ENCODE data around the gene AREL1.

The AREL1 gene

DNA sequence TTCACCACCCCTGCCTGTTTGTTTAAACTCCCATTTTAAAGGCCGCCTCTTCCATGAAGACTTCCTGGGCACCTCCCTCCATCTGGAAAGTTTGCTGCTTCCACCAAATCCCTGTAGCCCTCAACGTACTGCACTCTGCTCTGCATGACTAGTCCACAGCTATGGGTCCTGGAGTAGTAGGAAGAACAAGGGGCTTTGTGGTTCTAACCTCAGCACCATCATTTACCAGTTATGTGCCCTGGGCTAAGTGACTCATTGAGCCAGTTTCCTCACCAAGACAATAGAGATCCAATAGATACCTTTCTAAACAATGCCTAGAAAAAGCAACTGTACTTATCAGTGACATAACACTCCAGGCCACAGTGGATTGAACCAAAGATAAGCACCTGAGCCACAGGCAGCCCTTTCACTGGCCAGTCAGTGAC is 92.4 kb downstream of the AREL1 start:
- H3K27me3 Mint-ChIP-seq: no peaks in the 10 kb centered on the region
- ATAC-seq (replicated peaks; ENCODE audit: extremely low read depth, poor library complexity, severe bottlenecking) (peak; percentile 29), DNase-seq (ENCODE audit: low spot score in 2 of 2) (peak in 1 of 2 donors; percentile 21)
- H3K4me3 Mint-ChIP-seq: peak overlapping the region; percentile 70
- H3K36me3 Mint-ChIP-seq (ENCODE audit: insufficient read depth): peaks cover 21% of the 10 kb centered on the region
- peaks cover 71% of the 10 kb centered on the region for H3K4me1 Mint-ChIP-seq
- no peaks in the 10 kb centered on the region for H3K9me3 Mint-ChIP-seq
- H3K27ac Mint-ChIP-seq (ENCODE audit: low read depth): peak overlapping the region; percentile 66

DNA sequence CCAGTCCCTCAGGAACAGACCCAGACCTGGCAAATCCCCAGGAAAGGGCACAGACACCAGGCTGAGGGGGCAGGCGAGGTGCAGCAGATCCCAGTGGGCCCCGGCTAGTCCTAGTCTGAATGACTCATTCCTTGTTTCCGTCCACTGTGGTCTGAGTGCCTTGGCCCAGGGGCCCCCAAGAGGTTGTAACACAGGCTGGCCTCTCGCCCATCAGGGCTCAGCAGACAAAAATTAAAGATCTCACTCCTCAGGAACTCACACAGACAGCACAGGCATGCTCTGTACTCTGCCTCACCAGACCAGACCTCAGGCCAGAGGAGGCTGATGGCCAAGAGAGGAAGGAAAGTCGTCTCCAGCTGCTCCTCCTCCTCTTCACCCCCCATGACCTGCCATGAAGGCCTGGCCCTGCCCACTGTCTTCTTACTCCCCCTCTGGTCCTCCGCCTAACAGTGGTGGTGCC is 93.2 kb downstream of the AREL1 start:
- DNase-seq (ENCODE audit: low spot score in 2 of 2): no peak
- Mint-ChIP-seq H3K4me1 (peaks cover 79% of the 10 kb centered on the region), H3K27ac (ENCODE audit: low read depth) (no peak overlapping the region), H3K36me3 (ENCODE audit: insufficient read depth) (peaks cover 21% of the 10 kb centered on the region), H3K4me3 (peak overlapping the region; percentile 70), H3K9me3 (no peaks in the 10 kb centered on the region), H3K27me3 (no peaks in the 10 kb centered on the region)
- ATAC-seq (replicated peaks; ENCODE audit: extremely low read depth, poor library complexity, severe bottlenecking): no peak

DNA sequence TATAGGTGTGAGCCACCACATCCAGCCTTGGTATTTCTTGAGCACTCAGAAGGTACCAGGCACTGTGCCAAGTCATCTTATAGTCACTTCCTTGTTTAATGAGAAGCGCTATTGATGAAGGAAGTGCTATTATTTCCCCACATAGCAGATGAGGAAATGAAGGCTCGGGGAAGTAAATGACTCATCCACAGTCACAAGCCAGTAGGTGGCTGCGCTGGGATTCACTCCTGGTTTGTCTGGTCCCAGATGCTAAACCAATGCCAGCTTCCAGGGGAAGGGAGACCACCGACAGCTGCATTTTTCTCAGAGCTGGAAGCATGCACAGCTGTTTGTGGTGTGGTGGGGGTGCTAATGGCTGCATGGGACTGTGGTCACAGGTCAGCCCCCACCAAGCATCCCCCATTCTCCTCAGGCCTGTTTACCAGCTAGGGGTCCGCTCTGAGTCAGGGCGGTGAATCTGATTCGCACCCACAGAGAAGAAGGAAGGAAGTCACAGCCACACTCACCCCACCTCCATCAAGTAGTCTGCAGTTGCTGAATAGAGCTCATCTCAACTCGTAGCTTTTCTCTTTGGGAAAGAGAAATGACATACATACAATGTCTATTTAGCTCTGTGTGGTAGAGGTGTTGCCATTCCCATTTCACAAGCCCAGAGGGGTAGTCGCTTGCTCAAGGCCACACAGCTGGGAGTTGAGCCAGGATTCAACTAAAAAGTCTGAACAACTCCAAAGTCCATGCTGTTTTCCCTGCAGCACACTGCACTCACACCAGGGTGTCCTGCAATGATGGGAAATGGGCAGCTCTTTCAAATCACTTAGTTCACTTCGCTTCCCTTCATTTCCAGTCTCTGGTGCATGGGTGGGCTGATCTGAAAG is 94.6 kb downstream of the AREL1 start:
- Mint-ChIP-seq H3K27me3 (no peaks in the 10 kb centered on the region), H3K36me3 (ENCODE audit: insufficient read depth) (peaks cover 21% of the 10 kb centered on the region), H3K4me1 (peaks cover 83% of the 10 kb centered on the region), H3K27ac (ENCODE audit: low read depth) (peak overlapping the region; percentile 89), H3K9me3 (no peaks in the 10 kb centered on the region), H3K4me3 (peak overlapping the region; percentile 70)
- peak; percentile 61 to 83 for DNase-seq (ENCODE audit: low spot score in 2 of 2)
- ATAC-seq (replicated peaks; ENCODE audit: extremely low read depth, poor library complexity, severe bottlenecking): peak; percentile 94

DNA sequence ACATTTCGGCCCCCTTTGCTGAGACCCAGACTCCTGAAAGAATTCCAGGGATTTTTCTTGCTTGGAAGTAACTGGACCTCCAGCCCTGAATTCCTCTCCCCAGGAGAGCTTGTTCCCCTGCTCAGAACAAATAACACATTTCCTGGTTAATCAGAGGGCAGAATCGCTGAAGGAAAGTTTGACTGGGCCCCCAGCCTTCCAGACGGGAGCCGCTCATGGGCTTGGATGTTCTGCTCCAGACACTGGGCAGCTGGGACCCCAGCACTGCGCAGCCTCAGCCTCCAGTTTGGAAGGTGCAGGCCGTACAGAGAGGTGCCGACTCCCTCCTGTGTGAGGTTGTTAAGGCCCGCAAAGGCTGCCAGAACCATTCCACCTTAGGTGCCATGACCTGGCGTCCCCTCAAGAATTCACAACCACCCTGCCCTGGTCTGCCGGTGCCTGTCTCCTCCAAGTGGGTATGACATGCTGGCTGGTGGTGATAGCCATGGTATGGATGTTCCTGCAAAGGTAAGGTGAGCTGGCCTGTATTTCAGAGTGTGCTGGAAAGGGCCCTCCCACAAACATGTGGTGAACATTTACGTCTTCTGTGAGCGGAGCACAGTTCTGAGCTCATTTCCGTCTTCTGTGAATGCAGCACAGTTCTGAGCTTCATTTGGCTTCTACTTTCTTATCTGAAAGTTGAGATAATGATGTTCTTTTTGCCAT is 95.7 kb downstream of the AREL1 start:
- no peak for DNase-seq (ENCODE audit: low spot score in 2 of 2)
- H3K4me3 Mint-ChIP-seq: peak overlapping the region; percentile 70
- no peaks in the 10 kb centered on the region for H3K27me3 Mint-ChIP-seq
- peak overlapping the region; percentile 89 for H3K27ac Mint-ChIP-seq (ENCODE audit: low read depth)
- peaks cover 82% of the 10 kb centered on the region for H3K4me1 Mint-ChIP-seq
- H3K9me3 Mint-ChIP-seq: no peaks in the 10 kb centered on the region
- H3K36me3 Mint-ChIP-seq (ENCODE audit: insufficient read depth): peaks cover 21% of the 10 kb centered on the region
- ATAC-seq (replicated peaks; ENCODE audit: extremely low read depth, poor library complexity, severe bottlenecking): no peak

DNA sequence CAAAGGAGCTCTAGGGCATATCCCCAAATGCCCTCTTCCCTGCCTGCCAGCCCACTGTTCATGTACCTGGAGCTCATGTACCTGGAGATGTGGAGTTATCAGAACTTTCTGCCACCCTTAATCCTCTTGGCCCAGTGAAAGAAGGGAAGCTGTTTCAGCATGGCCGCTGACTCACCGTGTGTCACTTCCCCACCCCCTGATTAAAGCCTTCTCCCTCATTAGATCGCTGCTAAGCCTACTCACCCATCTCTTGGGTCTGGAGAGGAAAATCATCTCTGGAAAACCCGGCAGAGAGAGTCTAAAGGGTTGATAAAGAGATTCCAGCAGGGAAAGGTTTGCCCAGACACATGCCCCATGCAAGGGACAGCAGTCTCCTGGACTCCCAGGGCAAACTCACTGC is 96.4 kb downstream of the AREL1 start:
- H3K36me3 Mint-ChIP-seq (ENCODE audit: insufficient read depth): peaks cover 21% of the 10 kb centered on the region
- ATAC-seq (replicated peaks; ENCODE audit: extremely low read depth, poor library complexity, severe bottlenecking) (no peak), DNase-seq (ENCODE audit: low spot score in 2 of 2) (no peak)

DNA sequence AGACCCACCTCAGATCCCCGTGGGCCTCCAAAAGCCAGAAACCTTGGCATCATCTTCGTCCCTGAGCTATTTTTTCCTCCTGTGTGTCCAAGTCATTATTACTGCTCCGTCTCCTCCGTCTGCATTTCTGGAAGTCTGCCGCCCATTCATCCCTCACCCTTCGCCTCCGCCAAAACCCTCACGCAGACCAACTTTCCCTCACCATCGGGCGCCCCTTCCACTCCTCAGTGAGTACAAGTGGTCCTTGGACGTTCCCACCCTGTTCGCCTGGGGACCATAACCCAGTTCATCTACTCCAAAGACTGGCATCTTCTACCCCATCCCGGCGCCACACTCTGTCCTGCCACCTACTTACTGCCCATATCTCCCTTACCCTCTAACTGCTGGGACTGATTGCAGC is 97.1 kb downstream of the AREL1 start:
- no peaks in the 10 kb centered on the region for H3K27me3 Mint-ChIP-seq
- peaks cover 21% of the 10 kb centered on the region for H3K36me3 Mint-ChIP-seq (ENCODE audit: insufficient read depth)
- H3K27ac Mint-ChIP-seq (ENCODE audit: low read depth): no peak overlapping the region
- peaks cover 68% of the 10 kb centered on the region for H3K4me1 Mint-ChIP-seq
- DNase-seq (ENCODE audit: low spot score in 2 of 2) (no peak), ATAC-seq (replicated peaks; ENCODE audit: extremely low read depth, poor library complexity, severe bottlenecking) (no peak)
- no peaks in the 10 kb centered on the region for H3K9me3 Mint-ChIP-seq
- H3K4me3 Mint-ChIP-seq: no peak overlapping the region

More for the DNA sequence above, 96.4 kb downstream of the AREL1 start:
- Mint-ChIP-seq H3K4me3 (no peak overlapping the region), H3K27ac (ENCODE audit: low read depth) (no peak overlapping the region), H3K4me1 (peaks cover 76% of the 10 kb centered on the region), H3K27me3 (no peaks in the 10 kb centered on the region), H3K9me3 (no peaks in the 10 kb centered on the region)

DNA sequence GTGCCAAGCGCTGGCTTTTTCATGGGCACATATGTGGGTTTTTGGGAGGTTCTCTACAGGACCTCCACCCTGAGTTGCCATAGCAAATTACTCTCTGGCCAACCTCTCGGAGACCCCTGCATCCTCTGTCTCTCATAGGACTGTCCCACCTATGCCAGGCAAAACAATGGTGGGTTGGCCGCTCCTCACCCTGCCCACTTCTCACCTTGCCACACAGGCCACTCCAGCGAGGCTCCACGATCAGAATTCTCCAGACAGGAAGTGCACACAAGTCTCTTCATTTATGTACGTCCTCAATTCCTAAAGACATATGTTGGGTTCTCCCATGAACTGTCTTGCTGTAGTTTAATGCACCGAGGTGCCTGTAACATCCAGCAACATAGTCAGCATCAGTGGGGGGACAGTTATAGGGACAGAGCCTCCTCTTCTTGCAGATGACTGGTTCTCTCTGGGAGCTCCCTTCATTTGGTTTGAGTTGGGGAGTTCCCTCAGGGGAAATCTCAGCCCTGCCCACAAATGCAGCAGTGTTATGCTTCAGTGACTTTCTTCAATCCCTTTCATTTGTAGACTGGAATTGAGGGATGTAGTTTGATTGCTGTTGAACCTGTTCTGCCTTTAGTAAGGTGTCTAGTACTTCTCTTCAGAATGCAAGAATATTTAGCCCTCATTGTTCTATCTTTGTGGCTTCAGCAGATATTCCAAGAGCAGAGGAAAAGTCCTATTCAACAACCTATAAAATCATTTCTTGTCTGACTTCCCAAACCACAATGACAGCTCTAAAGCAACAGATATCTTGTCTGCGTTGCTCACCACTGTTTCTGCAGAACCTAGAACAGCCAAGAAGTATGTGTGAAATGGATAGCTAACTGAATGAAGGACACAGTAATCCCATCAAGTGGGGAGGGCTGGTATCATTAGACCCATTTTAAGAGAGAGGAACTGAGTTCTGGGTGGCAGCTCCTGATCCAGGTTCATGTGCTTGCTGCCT is 98.1 kb downstream of the AREL1 start:
- H3K36me3 Mint-ChIP-seq (ENCODE audit: insufficient read depth): peaks cover 22% of the 10 kb centered on the region
- H3K4me3 Mint-ChIP-seq: peak overlapping the region; percentile 35
- ATAC-seq (replicated peaks; ENCODE audit: extremely low read depth, poor library complexity, severe bottlenecking): no peak
- peaks cover 65% of the 10 kb centered on the region for H3K4me1 Mint-ChIP-seq
- no peaks in the 10 kb centered on the region for H3K9me3 Mint-ChIP-seq
- H3K27me3 Mint-ChIP-seq: no peaks in the 10 kb centered on the region
- H3K27ac Mint-ChIP-seq (ENCODE audit: low read depth): no peak overlapping the region
- DNase-seq (ENCODE audit: low spot score in 2 of 2): no peak

DNA sequence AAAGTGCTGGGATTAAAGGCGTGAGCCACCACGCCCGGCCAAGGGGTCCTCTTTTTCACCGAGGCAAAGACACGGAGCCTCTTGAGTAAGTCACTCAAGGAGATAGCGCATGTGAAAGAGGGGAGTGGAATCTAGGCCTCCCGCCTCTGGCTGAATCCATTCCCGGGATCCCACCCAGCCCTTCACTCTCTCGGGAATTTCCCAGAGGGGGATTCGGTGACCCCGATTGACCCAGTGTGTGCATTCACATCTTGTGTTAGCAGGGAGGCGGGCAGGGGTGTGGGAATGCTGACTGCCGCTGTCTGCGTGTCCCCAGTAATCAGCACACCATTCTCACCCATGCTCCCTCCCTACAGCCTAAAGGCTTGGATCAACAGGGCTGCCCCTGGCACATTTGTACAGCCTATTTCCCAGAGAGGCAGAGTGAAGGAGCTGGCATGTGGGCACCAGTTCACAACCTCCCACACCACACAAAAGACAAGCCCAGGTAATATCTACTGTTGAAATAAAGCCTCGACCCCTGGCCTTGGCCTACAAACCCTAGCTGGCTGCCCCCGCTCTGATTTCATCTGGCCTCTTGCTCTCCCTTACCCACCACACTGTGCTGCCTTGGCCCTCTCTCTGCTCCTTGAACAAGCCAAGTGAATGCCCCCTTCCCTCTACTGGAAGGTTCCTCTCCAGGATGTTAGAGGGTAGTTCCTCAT is 99.5 kb downstream of the AREL1 start:
- DNase-seq (ENCODE audit: low spot score in 2 of 2): no peak
- peak overlapping the region; percentile 76 for H3K27ac Mint-ChIP-seq (ENCODE audit: low read depth)
- peaks cover 16% of the 10 kb centered on the region for H3K36me3 Mint-ChIP-seq (ENCODE audit: insufficient read depth)
- H3K27me3 Mint-ChIP-seq: no peaks in the 10 kb centered on the region
- ATAC-seq (replicated peaks; ENCODE audit: extremely low read depth, poor library complexity, severe bottlenecking): no peak
- no peaks in the 10 kb centered on the region for H3K9me3 Mint-ChIP-seq
- peak overlapping the region; percentile 70 for H3K4me3 Mint-ChIP-seq
- H3K4me1 Mint-ChIP-seq: peaks cover 61% of the 10 kb centered on the region

DNA sequence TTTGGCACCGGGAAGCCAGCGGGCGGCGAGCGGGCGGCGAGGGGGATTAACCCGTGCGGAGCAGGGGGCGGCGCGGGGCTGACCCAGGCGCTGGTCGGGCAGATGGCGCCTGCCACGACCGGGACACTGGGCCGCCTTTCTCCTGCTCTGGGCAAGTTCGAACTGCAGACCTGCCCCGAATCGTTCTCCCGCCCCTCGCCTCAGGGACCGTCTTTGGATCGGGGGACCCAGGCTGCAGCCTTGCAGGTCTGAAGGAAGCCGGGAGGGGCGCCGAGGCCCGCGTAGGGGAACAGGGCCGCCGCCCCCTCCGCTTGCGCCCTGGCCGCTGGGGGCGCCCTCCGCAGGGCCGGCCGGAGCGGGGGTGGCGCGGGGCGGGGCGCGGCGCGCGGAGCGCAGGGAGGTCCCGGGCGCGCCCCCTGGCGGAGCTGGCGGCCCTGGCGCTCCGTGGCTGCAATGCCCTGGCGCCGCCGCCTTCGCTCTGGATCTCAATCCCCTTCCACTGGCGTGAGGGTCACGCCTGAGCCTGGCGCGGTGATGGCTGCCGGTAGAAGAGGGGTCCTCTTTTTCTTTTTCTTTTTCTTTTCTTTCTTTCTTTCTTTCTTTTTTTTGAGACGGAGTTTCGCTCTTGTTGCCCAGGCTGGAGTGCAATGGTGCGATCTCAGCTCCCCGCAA is 100.4 kb downstream of the AREL1 start:
- Mint-ChIP-seq H3K27ac (ENCODE audit: low read depth) (peak overlapping the region; percentile 76), H3K9me3 (no peaks in the 10 kb centered on the region), H3K27me3 (no peaks in the 10 kb centered on the region), H3K36me3 (ENCODE audit: insufficient read depth) (peaks cover 8% of the 10 kb centered on the region), H3K4me1 (peaks cover 52% of the 10 kb centered on the region), H3K4me3 (peak overlapping the region; percentile 70)
- DNase-seq (ENCODE audit: low spot score in 2 of 2): peak; percentile 72 to 78
- ATAC-seq (replicated peaks; ENCODE audit: extremely low read depth, poor library complexity, severe bottlenecking): peak; percentile 78

DNA sequence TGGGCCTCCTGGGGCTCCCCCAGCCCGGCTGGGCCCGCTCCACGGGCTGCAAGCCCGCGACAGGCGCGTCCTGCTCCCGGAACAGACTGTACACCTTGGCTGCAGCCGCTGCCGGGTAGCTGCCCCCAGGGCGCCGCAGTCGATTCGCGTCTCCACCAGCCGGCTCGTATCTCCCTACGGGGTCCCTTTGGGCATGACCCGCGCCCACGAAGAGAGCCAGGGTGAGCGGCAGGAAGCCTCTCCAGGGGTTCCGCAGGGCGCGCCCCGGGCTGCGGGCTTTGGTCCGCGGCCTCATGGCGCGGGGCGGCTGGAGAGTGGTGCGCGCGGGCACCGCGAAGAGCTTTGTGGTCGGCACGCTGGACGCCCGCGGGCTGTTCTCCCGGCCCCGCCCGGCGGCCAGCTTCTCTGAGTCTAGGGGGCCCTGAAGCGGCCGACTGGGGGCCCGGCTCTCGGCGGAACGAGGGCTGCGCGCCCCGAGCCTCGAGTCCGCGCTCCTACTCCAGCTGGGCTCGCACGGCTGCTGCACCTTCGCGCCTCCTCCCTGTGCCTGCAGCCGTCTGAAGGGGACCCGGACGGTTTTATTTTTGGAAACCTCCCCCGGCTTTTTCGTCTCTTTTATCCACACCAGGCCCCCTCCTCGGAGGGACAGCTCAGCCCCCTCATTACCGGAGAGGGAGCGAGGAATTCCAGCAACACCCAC is 101.1 kb downstream of the AREL1 start, which contains the start of gene LTBP2:
LTBP2 (minus strand) TSS at position 588 of the 700 bp plus-strand sequence; CDS start at position 295, 293 bp downstream.
- no peaks in the 10 kb centered on the region for H3K9me3 Mint-ChIP-seq
- H3K36me3 Mint-ChIP-seq (ENCODE audit: insufficient read depth): peaks cover 6% of the 10 kb centered on the region
- no peak for DNase-seq (ENCODE audit: low spot score in 2 of 2)
- no peaks in the 10 kb centered on the region for H3K27me3 Mint-ChIP-seq
- peaks cover 48% of the 10 kb centered on the region for H3K4me1 Mint-ChIP-seq
- peak within 1 kb of the TSS; percentile 76 for H3K27ac Mint-ChIP-seq (ENCODE audit: low read depth)
- no peak for ATAC-seq (replicated peaks; ENCODE audit: extremely low read depth, poor library complexity, severe bottlenecking)
- H3K4me3 Mint-ChIP-seq: peak within 1 kb of the TSS; percentile 70

All from central memory CD8-positive, alpha-beta T cell (primary cell).